PFSK-1 (cell line): Measurements from ENCODE around the gene EDEM1.

ENCODE experiments used
- FOXP2 ChIP-seq: optimal IDR thresholded peaks from 2 replicates; pipeline ENCODE3; 2011; ENCODE audit warnings: borderline replicate concordance, control low read depth, inconsistent platforms; ENCODE audit not compliant: insufficient read depth; ENCODE audit errors: extremely low read length, extremely low read depth
- POLR2AphosphoS5 ChIP-seq: IDR thresholded peaks from 2 replicates; pipeline ENCODE4 v1.6.1; 2012; ENCODE audit warnings: low read depth, mild to moderate bottlenecking, control low read depth, low read length, moderate library complexity
- REST ChIP-seq, 2 experiments: IDR thresholded peaks; 2 replicates each; pipeline versions ENCODE4 v1.6.1 to v1.8.0; 2011 to 2012; ENCODE audit warnings: low read depth in 2 of 2, low read length in 2 of 2, control low read depth in 1 of 2, inconsistent platforms in 1 of 2, mild to moderate bottlenecking in 1 of 2, moderate library complexity in 1 of 2; ENCODE audit not compliant: insufficient read depth in 1 of 2
- SIN3A ChIP-seq: IDR thresholded peaks from 2 replicates; pipeline ENCODE4 v1.6.1; 2012; ENCODE audit warnings: mild to moderate bottlenecking, low read length, moderate library complexity, borderline replicate concordance; ENCODE audit not compliant: insufficient read depth
- TAF1 ChIP-seq: IDR thresholded peaks from 2 replicates; pipeline ENCODE4 v1.6.1; 2012; ENCODE audit warnings: low read length, control low read depth, borderline replicate concordance; ENCODE audit not compliant: insufficient read depth

The EDEM1 gene

GRCh38 chr3:5184499-5184898 lies 3.0 kb upstream of the EDEM1 start:
- no peak for TF ChIP-seq TAF1
- TF ChIP-seq FOXP2, result no peak
- TF ChIP-seq REST (IDR thresholded peaks at IDR 0.05; ENCODE audit: insufficient read depth in 1 of 2, low read depth in 2 of 2, low read length in 2 of 2), result no peak
- no peak for TF ChIP-seq SIN3A

GRCh38 chr3:5185093-5185673 lies 2.3 kb upstream of the EDEM1 start:
- TF ChIP-seq SIN3A (no peak), FOXP2 (no peak), REST (IDR thresholded peaks at IDR 0.05; ENCODE audit: insufficient read depth in 1 of 2, low read depth in 2 of 2, low read length in 2 of 2) (no peak), TAF1 (no peak), POLR2AphosphoS5 (no peak)

- TF ChIP-seq REST (IDR thresholded peaks at IDR 0.05; ENCODE audit: insufficient read depth in 1 of 2, low read depth in 2 of 2, low read length in 2 of 2) (no peak), TAF1 (no peak), SIN3A (no peak), FOXP2 (no peak), POLR2AphosphoS5 (no peak)
Observed at GRCh38 chr3:5186089-5186857, 1.2 kb upstream of the EDEM1 start.

GRCh38 chr3:5186858-5187155 lies 700 bp upstream of the EDEM1 start:
- TF ChIP-seq TAF1 (no peak), FOXP2 (no peak)

GRCh38 chr3:5187920-5188418 lies 462 bp downstream of the EDEM1 start:
- no peak for TF ChIP-seq SIN3A
- TF ChIP-seq TAF1, result no peak
- TF ChIP-seq POLR2AphosphoS5, result no peak
- TF ChIP-seq REST (IDR thresholded peaks at IDR 0.05; ENCODE audit: insufficient read depth in 1 of 2, low read depth in 2 of 2, low read length in 2 of 2), result no peak
- no peak for TF ChIP-seq FOXP2
